COLO829 (cell line): ENCODE measurements around the gene ABCB1.
A peak's percentile ranks its signal among the peaks of the same experiment; 100 is the strongest.
"Not testable (repeated sequence)": the region's sequence is repeated elsewhere in the genome, so short reads cannot be mapped to it uniquely, and the experiment has no call there.

Source experiments
- DNase-seq: peaks from one replicate; pipeline ENCODE4 v3.0.0; 2012; ENCODE audit warnings: low spot score

ABCB1 gene

DNA sequence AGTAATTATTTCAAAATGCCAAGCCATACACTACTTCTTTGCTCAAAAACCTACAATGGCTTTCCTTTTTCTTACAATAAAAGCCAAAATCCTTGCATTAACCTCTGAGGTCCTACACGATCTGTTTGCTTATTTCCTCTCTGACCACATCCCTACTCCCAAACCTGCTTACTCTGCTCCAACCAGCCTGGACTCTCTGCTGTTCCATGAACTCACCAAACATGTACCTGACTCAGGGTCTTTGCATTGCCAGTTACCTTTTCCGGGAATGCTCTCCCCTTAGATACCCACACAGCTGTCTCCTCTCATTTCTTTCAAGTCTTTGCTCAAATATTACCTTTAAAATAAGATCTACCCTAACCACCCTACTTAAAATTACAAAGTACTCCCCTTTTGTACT is 127.5 kb downstream of the ABCB1 start:
- DNase-seq = no peak

GRCh38 chr7:87471473-87471872 is 129.2 kb downstream of the ABCB1 start:
- no peak for DNase-seq

DNA sequence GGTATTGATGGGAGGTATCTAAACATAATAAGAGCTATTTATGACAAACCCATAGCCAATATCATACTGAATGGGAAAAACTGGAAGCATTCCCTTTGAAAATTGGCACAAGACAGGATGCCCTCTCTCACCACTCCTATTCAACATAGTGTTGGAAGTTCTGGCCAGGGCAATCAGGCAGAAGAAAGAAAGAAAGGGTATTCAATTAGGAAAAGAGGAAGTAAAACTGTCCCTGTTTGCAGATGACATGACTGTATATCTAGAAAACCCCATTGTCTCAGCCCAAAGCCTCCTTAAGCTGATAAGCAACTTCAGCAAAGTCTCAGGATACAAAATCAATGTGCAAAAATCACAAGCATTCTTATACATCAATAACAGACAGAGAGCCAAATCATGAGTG is 131.5 kb downstream of the ABCB1 start:
- DNase-seq = not testable (repeated sequence)

- not testable (repeated sequence) for DNase-seq
Observed at GRCh38 chr7:87465534-87465880, 135.2 kb downstream of the ABCB1 start.

DNA sequence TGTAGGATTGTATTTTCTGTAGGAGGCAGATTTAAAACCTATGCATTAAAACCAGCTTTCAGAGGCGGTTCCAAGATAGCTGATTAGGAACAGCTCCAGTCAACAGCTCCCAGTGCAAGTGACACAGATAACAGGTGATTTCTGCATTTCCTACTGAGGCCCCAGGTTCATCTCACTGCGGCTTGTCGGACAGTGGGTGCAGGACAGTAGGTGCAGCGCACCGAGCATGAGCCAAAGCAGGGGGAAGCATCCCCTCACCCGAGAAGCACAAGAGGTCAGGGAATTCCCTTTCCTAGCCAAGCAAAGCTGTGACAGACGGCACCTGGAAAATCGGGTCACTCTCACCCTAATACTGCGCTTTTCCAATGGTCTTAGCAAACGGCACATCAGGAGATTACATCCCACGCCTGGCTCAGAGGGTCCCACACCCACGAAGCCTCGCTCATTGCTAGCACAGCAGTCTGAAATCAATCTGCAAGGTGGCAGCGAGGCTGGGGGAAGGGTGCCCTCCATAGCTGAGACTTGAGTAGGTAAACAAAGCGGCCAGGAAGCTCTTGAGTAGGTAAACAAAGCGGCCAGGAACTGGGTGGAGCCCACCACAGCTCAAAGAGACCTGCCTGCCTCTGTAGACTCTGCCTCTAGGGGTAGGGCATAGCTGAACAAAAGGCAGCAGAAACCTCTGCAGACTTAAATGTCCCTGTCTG is 135.7 kb downstream of the ABCB1 start:
- DNase-seq = not testable (repeated sequence)

GRCh38 chr7:87463982-87464381 is 136.7 kb downstream of the ABCB1 start:
- no peak for DNase-seq

DNA sequence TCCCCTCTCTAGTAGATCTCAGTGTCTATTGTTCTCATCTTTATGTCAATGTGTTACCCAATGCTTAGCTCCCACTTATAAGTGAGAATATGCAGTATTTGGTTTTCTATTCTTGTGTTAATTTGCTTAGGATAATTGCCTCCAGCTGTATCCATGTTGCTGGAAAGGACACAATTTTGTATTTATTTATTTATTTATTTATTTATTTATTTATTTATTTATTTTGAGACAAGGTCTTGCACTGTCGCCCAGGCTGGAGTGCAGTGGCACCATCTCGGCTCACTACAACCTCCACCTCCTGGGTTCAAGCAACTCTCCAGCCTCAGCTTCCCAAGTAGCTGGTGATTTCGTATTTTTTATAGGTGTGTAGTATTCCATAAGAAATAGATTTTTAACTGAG is 140.2 kb downstream of the ABCB1 start:
- not testable (repeated sequence) for DNase-seq

- DNase-seq = no peak
Observed at GRCh38 chr7:87459941-87460340, 140.7 kb downstream of the ABCB1 start.

DNA sequence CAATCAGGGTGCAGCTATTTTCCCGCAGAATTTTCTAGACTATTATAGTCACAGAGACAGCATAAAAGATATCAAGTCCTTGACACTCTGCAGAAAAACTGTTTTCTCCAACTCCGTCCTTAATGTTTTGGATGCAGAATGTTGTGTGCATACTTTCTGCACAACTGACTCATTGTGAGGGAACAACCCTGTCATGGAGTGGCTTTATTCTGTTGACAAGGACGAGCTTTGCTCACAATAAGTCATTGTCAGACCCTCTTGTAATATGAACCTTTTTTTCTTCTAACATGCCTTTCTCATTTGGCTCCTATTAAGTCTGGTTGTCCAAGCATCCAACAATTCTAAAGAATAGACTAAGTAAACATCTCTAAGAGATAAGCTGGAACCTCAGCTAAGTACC is 142.5 kb downstream of the ABCB1 start:
- DNase-seq = peak; percentile 24

- DNase-seq = no peak
Observed at GRCh38 chr7:87456247-87456646, 144.4 kb downstream of the ABCB1 start.
